PC-9 (cell line): ENCODE results near the gene N4BP2L1. TPM values are rescaled to one million over a fixed set of nuclear protein-coding genes. Genes with fewer than 3 reads are reported as not detected.

Experiments used
- BruUV-seq: library from RNA; stranded (reverse); fragments of 400-500 nt; replicated peaks from 2 replicates; lab custom pipeline; 2021; lab: Mats Ljungman, UMichigan
- CTCF ChIA-PET: fragments of 300-600 bp; sonication (Branson Sonifier 250); formaldehyde crosslinking; loops from one replicate; lab custom pipeline; 2022; ENCODE audit warnings: antibody characterized with exemption; lab: Charles Lee
- POLR2A ChIA-PET: fragments of 300-600 bp; sonication (Branson Sonifier 250); formaldehyde crosslinking; loops from one replicate; lab custom pipeline; 2022; ENCODE audit warnings: antibody characterized with exemption; ENCODE audit not compliant: unreplicated experiment; lab: Charles Lee
- DNase-seq, 2 experiments: peaks; one replicate each; pipeline versions ENCODE4 v3.0.0 to v3.0.0-alpha.2; 2015 to 2022; ENCODE audit warnings: mixed read lengths in 1 of 2
- H2AFZ ChIP-seq: fragments of 200-600 bp; sonication (generic); 2 replicates; pipeline ENCODE4 v1.8.1; 2017; ENCODE audit warnings: antibody characterized with exemption
- H3F3A ChIP-seq: fragments of 200-600 bp; sonication (generic); 2 replicates; pipeline ENCODE4 v1.8.1; 2017; ENCODE audit warnings: antibody characterized with exemption, mild to moderate bottlenecking, low read depth; ENCODE audit not compliant: insufficient read depth
- H3K27ac ChIP-seq: fragments of 200-600 bp; sonication (generic); 2 replicates; pipeline ENCODE4 v1.6.1; 2016; ENCODE audit warnings: mixed run types
- H3K27me3 ChIP-seq: fragments of 200-600 bp; sonication (generic); 2 replicates; pipeline ENCODE4 v1.6.1; 2016; ENCODE audit warnings: low read depth, mixed run types; ENCODE audit not compliant: insufficient read depth
- H3K36me3 ChIP-seq: fragments of 200-600 bp; sonication (generic); 2 replicates; pipeline ENCODE4 v1.6.1; 2016; ENCODE audit warnings: low read depth, mixed run types
- H3K4me1 ChIP-seq: fragments of 200-600 bp; sonication (generic); replicated peaks from 2 replicates; pipeline ENCODE4 v1.6.1; 2016; ENCODE audit warnings: mixed run types; ENCODE audit not compliant: insufficient read depth
- H3K4me2 ChIP-seq: fragments of 200-600 bp; sonication (generic); 2 replicates; pipeline ENCODE4 v1.6.1; 2017; ENCODE audit warnings: mixed run types
- H3K4me3 ChIP-seq: fragments of 200-600 bp; sonication (generic); 2 replicates; pipeline ENCODE4 v1.6.1; 2016; ENCODE audit warnings: mixed run types
- H3K79me2 ChIP-seq: fragments of 200-600 bp; sonication (generic); 2 replicates; pipeline ENCODE4 v1.6.1; 2017; ENCODE audit warnings: low read depth, mixed run types
- H3K9me2 ChIP-seq: fragments of 200-600 bp; sonication (generic); 2 replicates; pipeline ENCODE4 v1.8.1; 2017; ENCODE audit warnings: mild to moderate bottlenecking; ENCODE audit not compliant: insufficient read depth
- H3K9me3 ChIP-seq: fragments of 200-600 bp; sonication (generic); 2 replicates; pipeline ENCODE4 v1.8.1; 2016; ENCODE audit warnings: low read depth; ENCODE audit not compliant: insufficient read depth
- H4K20me1 ChIP-seq: fragments of 200-600 bp; sonication (generic); 2 replicates; pipeline ENCODE4 v1.8.1; 2017; ENCODE audit not compliant: insufficient read depth
- EZH2 ChIP-seq: fragments of 200-600 bp; sonication (generic); IDR thresholded peaks from 2 replicates; pipeline ENCODE4 v1.8.0; 2017; ENCODE audit warnings: antibody characterized with exemption, low read depth
- intact Hi-C: fragments of 100-400 bp; cut with micrococcal nuclease; formaldehyde crosslinking; loops from one replicate; pipeline ENCODE4 v1.10.0; 2022; ENCODE audit not compliant: unreplicated experiment
- total RNA-seq: library from RNA; stranded (reverse); gene quantifications from 2 replicates; pipeline ENCODE4 v1.2.3, GENCODE V29; 2021
- TF ChIP-seq, protein P1 (sequence below): fragments of 200-600 bp; sonication (generic); conservative IDR thresholded peaks from 2 replicates; pipeline ENCODE4 v1.6.1; 2017; ENCODE audit warnings: mixed run types, antibody characterized with exemption, mild to moderate bottlenecking, moderate library complexity

The N4BP2L1 gene
- total RNA-seq, 1 experiment from 2014 or later: 4.0 TPM

DNA sequence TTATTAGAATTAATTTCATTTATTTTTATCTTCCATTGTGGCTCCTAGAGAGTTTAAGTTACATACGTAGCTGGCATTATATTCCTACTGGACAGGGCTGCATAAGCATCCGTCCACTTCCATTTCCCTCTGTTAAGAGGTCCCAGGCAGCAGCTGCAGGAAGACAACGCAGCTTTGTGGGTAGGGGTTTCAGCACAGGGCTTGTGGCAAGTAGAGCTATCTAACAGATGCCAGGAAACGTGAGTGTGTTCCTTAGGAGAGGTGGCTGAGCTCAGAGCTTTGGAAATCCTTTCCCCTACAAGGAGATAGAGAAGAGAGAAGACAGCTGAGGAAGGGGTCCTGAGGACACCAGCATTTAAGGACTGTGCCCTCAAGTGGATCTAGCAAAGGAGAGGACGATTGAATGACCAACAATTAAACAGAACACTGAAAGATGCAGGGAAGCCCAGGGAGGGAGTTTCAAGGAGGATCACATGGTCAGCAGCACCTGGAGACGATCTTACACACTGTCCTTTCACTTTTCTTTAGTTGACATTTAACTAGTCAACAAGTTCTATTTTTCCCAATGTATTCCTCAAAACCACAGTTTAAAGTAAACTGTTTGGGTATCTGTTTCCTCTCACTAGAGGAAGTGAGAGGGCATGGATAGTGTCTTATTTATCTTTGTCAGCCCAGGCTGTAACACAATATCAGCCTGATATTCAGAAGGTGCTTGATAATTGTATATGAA, 2.3 kb upstream of the N4BP2L1 start:
- TF ChIP-seq EZH2: no peak
- TF ChIP-seq, protein P1, sequence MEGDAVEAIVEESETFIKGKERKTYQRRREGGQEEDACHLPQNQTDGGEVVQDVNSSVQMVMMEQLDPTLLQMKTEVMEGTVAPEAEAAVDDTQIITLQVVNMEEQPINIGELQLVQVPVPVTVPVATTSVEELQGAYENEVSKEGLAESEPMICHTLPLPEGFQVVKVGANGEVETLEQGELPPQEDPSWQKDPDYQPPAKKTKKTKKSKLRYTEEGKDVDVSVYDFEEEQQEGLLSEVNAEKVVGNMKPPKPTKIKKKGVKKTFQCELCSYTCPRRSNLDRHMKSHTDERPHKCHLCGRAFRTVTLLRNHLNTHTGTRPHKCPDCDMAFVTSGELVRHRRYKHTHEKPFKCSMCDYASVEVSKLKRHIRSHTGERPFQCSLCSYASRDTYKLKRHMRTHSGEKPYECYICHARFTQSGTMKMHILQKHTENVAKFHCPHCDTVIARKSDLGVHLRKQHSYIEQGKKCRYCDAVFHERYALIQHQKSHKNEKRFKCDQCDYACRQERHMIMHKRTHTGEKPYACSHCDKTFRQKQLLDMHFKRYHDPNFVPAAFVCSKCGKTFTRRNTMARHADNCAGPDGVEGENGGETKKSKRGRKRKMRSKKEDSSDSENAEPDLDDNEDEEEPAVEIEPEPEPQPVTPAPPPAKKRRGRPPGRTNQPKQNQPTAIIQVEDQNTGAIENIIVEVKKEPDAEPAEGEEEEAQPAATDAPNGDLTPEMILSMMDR: no peak
- ChIA-PET CTCF (no interaction called here), POLR2A (no interaction called here)
- intact Hi-C loops: loop anchor here (10.0 kb wide), 1 partner anchor 605 kb away; no protein-coding TSS in a partner anchor
- Histone ChIP-seq H3K79me2 (no peaks in the 10 kb centered on the region), H3F3A (no peaks in the 10 kb centered on the region), H4K20me1 (no peaks in the 10 kb centered on the region), H3K36me3 (no peaks in the 10 kb centered on the region), H3K4me3 (no peak overlapping the region), H3K9me3 (no peaks in the 10 kb centered on the region), H2AFZ (no peak overlapping the region), H3K4me1 (peaks cover 15% of the 10 kb centered on the region; the same call in 1 of the 2 replicates), H3K9me2 (no peaks in the 10 kb centered on the region), H3K27ac (no peak overlapping the region), H3K27me3 (no peaks in the 10 kb centered on the region), H3K4me2 (no peak overlapping the region)
- DNase-seq: no peak
- no TSS peak for BruUV-seq

DNA sequence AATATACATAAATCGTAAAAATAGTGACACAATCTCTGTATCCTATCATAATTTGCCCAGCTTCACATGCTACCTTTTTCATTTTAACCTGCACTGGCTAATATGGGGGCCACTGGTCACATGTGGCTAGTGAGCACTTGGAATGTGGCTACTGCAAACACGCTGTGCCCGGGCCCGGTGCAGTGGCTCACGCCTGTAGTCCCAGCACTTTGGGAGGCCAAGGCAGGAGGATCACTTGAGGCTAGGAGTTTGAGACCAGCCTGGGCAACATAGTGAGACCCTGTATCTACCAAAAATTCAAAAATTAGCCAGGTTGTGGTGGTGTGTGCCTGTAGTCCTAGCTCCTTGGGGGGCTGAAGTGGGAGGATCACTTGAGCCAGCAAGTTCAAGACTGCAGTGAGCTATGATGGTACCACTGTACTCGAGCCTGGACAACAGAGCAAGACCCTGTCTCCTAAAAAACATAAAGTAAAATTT, 1.5 kb upstream of the N4BP2L1 start:
- no peaks in the 10 kb centered on the region for H3K36me3 ChIP-seq
- H3K27me3 ChIP-seq: no peaks in the 10 kb centered on the region
- intact Hi-C loops: loop anchor here (5.0 kb wide), 1 partner anchor 108 kb away; the partner anchor contains the start of gene N4BP2L2
- DNase-seq: no peak
- CTCF ChIA-PET: no interaction called here
- no peaks in the 10 kb centered on the region for H3K9me3 ChIP-seq
- H3K79me2 ChIP-seq: no peaks in the 10 kb centered on the region
- H3K4me2 ChIP-seq: no peak overlapping the region
- H3K27ac ChIP-seq: no peak overlapping the region
- no peaks in the 10 kb centered on the region for H3F3A ChIP-seq
- no peak overlapping the region for H3K4me3 ChIP-seq
- POLR2A ChIA-PET: no interaction called here
- TF ChIP-seq, protein P1: no peak
- no peak for TF ChIP-seq EZH2
- peaks cover 15% of the 10 kb centered on the region; the same call in 1 of the 2 replicates for H3K4me1 ChIP-seq
- BruUV-seq: no TSS peak
- H4K20me1 ChIP-seq: no peaks in the 10 kb centered on the region
- no peak overlapping the region for H2AFZ ChIP-seq
- no peaks in the 10 kb centered on the region for H3K9me2 ChIP-seq

DNA sequence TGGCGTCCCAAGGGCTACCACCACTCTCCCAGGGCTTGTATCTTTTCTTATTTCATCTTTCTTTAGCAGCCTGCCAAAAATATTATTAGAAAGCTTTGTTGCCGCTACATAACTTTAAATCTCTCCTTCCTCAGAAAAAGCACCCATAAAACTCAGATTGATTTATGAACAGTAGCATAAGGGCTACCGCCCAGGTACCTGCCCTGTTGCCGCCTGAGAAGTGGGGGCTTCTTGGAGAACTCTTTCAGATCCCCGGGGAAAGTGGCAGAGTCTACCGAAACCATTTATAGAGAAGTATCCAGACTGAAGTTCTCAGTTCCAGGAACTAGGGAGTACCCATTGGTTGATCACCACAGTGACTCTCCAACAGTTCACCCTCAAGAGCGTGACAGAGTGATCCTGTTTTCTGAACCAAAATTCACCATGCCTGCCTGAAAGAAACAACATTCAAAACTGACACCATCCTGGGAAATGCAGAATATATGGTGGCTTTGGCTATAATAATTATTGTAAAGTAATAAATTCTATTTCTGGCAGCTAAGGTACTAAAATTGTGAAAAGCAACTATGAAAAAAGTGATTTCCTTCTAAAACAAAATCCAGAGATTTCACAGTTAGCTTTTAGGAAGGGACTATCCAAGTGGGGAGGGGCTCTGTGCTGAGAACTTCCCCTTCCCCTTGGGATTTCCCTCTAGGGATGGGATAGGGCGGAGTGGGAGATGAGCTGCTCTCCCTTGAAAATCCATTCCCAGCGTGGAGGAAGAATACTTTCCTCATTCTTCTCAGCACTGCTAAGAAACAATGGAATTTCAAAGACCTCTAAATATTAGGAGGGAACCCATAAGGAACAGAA, 877 bp upstream of the N4BP2L1 start:
- H3F3A ChIP-seq: no peaks in the 10 kb centered on the region
- H3K9me2 ChIP-seq: no peaks in the 10 kb centered on the region
- H3K4me2 ChIP-seq: peak overlapping the region; percentile 93
- no peaks in the 10 kb centered on the region for H3K36me3 ChIP-seq
- ChIA-PET CTCF (interaction anchor here (0.6 kb wide), 2 partner anchors 105 to 109 kb away, joined by 3 to 5 read pairs; no protein-coding TSS in a partner anchor), POLR2A (no interaction called here)
- H3K27me3 ChIP-seq: no peaks in the 10 kb centered on the region
- H3K4me1 ChIP-seq: peaks cover 15% of the 10 kb centered on the region; the same call in 1 of the 2 replicates
- H3K79me2 ChIP-seq: no peaks in the 10 kb centered on the region
- H3K9me3 ChIP-seq: no peaks in the 10 kb centered on the region
- no peak for DNase-seq
- intact Hi-C loops: loop anchor here (5.0 kb wide), 1 partner anchor 108 kb away; the partner anchor contains the start of gene N4BP2L2
- H4K20me1 ChIP-seq: no peaks in the 10 kb centered on the region
- no TSS peak for BruUV-seq
- H2AFZ ChIP-seq: peak overlapping the region; percentile 93
- TF ChIP-seq EZH2: no peak
- TF ChIP-seq, protein P1: no peak
- no peak overlapping the region for H3K27ac ChIP-seq
- H3K4me3 ChIP-seq: peak overlapping the region; percentile 87; the same call in 1 of the 2 replicates
